GM18909 (cell line): Measurements from ENCODE around the gene JAKMIP1.

Source experiments
- ATAC-seq: cut with Tn5 transposase; IDR thresholded peaks from one replicate; pipeline ENCODE4 v1.9.1; 2021; ENCODE audit warnings: mild to moderate bottlenecking; ENCODE audit not compliant: unreplicated experiment, poor library complexity

The JAKMIP1 gene

DNA sequence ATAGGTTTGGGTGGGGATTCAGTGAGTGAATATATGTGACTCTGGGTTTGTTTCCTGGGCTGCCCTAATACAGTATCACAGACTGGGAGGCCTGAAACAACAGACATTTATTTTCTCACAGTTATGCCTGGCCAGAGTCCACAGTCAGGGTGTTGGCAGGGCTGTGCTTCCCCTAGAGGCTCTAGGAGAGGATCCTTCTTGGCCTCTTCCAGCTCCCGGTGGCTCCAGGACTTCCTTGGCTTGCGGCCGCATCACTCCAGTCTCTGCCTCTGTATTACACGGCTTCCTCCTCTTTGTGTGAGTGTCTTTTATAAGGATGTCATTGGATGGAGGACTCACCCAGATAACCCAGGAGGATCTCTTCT is 5.2 kb upstream of the JAKMIP1 start:
- ATAC-seq: no peak

GRCh38 chr4:6204871-6205566 is 4.7 kb upstream of the JAKMIP1 start:
- no peak for ATAC-seq

GRCh38 chr4:6204098-6204497 is 3.7 kb upstream of the JAKMIP1 start:
- ATAC-seq: no peak

- ATAC-seq: no peak
These were observed 1.3 kb upstream of the JAKMIP1 start for GRCh38 chr4:6201580-6202091.

- ATAC-seq: no peak
These were observed 593 bp upstream of the JAKMIP1 start for GRCh38 chr4:6200922-6201362.

- ATAC-seq: no peak
These were observed 877 bp downstream of the JAKMIP1 start for GRCh38 chr4:6199422-6199921.

DNA sequence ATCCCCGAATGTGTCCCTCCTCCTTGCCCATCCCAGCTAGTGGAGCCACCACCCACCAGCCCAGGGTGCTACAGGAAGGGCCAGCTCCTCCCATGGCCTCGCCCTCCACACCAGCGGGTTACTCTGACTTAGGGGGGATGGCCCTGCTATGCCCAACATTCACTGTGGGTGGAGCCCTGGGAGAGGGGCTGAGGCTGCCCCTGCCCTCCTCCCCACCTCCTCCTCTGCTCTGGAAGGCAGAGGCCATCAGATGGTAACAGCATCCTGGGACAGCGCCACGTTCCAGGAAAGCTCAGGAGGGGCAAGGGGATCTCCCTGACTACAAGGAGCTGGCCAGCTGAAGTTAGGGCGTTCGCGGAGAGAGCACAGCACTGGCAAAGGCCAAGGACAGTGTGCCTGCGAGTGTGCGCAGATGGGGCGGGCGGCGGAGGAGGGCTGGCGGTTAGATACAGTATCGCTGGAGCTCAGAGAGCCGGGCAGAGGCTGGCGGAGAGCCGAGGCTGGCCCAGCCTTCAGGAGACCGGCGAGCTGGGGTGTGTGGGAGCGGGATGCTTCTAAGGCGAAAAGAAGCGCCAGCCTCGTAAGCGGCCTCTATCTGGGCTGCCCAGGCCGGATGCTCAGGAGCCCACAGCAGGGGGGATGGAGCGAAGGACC is 1.5 kb downstream of the JAKMIP1 start:
- ATAC-seq: no peak

DNA sequence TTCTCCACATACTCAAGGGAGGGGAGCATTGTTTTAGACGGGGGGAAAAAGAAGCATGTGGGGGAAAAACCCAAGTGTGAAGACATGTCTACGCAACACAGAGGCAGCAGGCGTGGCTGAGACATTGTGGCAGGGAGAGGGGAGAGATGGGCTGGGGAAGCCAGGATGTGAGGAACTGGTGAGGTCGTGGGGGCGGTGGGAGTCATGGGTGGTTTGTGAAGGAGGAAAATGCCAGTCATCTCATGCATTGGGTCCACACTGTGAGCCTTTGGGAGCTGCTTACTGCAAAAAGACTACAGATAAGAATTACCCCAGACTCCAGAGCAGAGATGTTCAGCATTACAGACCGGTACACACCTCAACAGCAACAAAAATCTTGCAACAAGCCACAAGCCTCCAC is 2.1 kb downstream of the JAKMIP1 start:
- ATAC-seq: no peak

DNA sequence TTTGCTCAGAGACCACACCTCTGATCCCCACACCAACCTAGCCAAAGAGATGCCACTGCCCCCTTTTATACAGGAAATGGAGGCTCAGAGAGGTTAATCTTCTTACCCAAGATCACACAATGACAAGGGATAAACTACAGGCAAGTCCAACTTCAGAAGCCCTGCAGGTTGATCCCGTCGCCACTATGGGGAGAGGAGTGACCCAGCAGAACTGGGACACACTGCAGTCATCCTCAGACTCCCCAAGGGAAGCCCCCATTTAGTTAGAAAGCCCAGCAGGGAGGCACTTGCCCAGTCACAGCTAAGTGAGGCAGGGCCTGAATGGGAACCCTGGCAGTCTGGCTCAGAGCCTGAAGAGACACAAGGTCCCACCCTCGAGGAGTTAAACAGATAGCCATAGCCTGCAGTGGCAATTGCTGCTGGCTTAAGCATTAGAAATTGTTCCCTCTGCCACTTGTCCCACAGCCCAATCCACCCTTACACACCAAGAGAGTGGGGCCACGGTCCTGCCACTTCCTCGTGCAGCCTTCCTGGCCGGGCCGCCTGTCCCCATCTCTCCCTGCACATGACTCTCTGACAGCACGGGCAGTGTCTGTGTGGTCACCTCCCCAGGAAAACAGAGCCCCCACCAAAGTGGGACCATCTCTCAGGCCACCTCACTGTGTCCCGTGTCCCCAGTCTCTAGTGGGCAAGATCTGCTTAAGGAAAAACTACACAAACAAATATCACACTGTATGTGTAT is 2.7 kb downstream of the JAKMIP1 start:
- no peak for ATAC-seq

DNA sequence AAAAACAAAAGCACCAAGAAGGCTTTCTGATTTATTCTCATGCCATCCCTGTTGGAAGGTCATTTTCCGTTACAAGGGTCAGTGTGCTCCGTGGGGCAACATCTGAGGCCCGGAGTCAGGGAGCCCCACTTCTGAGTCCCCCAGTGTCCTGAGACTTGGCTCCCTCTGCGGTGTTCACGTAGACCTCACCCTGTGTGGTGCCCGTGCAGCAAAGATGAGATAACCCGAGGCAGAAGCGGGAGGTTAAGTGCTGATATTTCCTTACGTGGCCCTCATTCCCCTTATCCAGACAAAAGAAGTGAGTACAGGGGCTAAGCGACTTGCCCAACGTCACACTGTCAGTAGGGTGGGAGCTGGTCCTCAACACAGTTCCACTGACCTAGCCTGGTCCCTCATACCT is 3.5 kb downstream of the JAKMIP1 start:
- no peak for ATAC-seq

DNA sequence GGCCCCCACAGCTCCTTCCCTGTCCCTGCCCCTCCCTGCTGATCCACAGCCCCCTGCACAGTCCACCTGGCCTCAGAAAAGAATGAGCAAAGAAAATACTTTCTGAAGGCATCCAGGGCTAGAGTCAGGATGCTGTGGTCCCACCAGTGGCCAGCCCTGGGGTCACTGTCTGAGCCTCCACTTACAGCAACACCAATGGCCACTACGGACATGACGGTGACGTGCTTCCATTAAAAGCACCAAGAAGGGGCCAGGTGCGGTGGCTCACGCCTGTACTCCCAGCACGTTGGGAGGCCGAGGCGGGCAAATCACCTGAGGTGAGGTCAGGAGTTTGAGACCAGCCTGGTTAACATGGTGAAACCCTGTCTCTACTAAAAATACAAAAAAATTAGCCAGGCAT is 4.0 kb downstream of the JAKMIP1 start:
- ATAC-seq: no peak

- no peak for ATAC-seq
These were observed 4.6 kb downstream of the JAKMIP1 start for GRCh38 chr4:6195602-6196319.

GRCh38 chr4:6194458-6195195 is 5.7 kb downstream of the JAKMIP1 start:
- no peak for ATAC-seq

DNA sequence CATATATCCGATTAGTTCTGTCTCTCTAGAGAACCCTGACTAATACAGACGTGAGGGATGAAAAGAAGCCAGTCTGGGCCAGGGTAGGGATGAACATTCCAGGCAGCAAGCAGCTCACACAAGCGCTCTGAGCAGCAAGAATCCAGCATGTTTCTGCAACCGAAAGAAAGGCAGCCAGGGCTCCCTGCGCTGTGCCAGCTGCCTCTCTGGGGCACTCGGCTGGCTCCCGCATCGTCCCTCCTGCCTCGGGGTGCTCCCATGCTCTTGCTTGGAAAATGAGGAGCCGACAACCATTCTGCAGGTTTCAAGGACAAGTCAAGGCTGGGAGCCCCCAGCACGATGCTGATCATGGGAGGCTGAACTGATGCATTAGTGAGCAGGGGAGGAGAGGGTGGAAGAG is 7.0 kb downstream of the JAKMIP1 start:
- ATAC-seq: no peak

DNA sequence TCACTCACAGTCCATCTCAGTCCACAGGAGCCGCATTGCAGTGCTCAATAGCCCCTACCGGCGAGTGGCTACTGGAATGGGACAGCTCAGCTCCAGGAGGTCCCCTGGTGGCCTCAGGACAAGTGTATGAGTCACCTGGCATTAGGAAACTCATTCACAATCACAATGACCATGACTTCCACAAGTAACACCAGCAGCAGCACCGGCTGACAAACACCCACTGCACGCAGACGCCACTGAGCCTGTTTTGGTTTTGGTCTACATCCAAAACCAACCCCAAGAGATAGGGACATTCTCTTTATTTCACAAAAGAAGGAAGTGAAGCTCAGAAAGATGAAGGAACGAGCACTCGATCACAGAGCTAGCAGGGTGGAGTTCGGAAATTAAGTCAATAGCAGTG is 8.1 kb downstream of the JAKMIP1 start:
- no peak for ATAC-seq

DNA sequence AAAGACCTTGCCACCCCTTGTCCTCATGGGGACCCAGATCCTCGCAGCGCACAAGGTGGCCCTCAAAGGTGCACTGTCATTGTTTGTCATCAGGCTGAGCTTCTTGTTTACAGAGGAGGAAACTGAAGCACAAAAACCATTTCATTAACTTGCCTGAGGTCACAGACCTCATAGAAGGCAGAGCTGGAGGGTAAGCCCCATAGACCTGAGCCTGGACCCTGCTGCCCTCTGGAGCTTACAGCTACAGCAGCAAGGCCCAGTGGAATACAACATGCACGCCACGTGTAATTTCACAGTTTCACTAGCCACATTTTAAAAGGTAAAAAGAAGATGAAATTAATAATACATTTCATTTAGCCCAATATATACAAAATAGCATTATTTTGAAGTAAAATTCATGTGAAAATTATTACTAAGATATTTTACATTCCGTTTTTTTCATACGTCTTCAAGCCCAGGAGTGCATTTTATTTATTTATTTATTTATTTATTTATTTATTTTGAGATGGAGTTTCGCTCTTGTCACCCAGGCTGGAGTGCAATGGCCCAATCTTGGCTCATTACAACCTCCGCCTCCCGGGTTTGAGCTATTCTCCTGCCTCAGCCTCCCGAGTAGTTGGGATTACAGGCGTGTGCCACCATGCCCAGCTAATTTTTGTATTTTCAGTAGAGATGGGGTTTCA is 8.8 kb downstream of the JAKMIP1 start:
- ATAC-seq: no peak

DNA sequence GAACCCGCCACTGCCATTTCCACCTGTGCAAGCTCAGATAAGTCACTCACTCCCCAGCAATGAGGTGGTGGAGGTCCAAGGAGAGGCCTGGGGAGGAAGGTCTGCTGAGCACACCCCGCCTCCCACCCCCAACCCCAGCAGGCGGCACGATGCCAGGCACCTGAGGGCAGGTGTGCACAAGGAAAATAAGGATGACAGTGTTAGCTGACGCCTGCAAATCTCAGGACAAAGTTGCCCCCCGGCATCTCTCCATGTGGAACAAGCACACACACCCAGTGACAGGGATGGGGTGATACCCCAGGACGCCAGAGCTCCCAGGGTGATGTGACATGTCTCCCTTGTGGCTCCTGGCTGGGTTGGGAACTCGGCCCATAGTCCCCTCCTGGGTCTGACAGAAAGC is 9.9 kb downstream of the JAKMIP1 start:
- no peak for ATAC-seq

GRCh38 chr4:6189511-6189910 is 10.8 kb downstream of the JAKMIP1 start:
- no peak for ATAC-seq

DNA sequence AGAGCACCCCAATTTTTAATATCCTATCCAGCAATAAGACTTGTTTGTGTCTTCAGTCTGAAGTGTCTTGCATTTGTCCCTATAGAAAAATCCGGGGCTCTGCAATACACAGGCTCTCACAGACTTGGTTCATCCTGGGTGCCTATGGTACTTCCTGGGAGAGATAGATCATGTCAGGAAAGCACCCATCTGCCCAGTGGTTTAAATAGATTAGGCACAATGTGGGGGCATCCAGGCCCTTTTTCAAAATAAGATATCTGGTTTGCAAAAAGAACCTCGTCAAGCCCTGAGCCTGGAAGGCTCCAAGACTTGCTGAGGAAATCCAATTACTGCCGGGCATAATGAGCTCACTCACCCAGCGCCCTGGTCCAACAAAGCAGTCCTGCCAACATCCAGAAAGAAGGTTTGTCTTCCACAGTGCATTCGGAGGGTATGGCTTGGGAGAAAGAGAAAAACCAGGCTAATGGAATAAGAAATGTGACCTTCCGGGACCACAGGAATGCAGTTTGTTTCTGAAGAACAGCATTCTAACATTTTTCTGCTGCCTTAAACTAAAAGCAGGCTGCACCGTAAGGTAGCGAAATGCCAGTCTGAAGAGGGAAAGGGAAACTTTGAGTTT is 11.6 kb downstream of the JAKMIP1 start:
- ATAC-seq: no peak
